HepG2 (cell line): ENCODE data around the gene GOLGA8S. TPM values are rescaled to one million over a fixed set of nuclear protein-coding genes. Genes with fewer than 3 reads are reported as not detected.
"Not testable (repeated sequence)": the region's sequence is repeated elsewhere in the genome, so short reads cannot be mapped to it uniquely, and the experiment has no call there.

ENCODE experiments used
- ATAC-seq: fragments of 200-7000 bp; cut with Tn5 transposase; 3 replicates; pipeline ENCODE4 v1.9.1; 2020; ENCODE audit warnings: mild to moderate bottlenecking, moderate library complexity
- BruUV-seq: library from RNA; stranded (reverse); fragments of 400-500 nt; replicated peaks from 2 replicates; lab custom pipeline; 2021; lab: Mats Ljungman, UMichigan
- CTCF ChIA-PET: fragments of 300-600 bp; formaldehyde crosslinking; extraction: SDS; loops from one replicate; lab custom pipeline; 2021; ENCODE audit warnings: low total read pairs, inconsistent platforms, low intra/inter-chr PET ratio; lab: Yijun Ruan, JAX
- POLR2A ChIA-PET: fragments of 350-600 bp; sonication (Branson Sonifier 250); formaldehyde crosslinking; loops from one replicate; lab custom pipeline; 2020; ENCODE audit warnings: antibody characterized with exemption, inconsistent platforms; lab: Yijun Ruan, JAX
- DNase-seq: peaks from one replicate; pipeline ENCODE4 v3.0.0-alpha.2; 2015; ENCODE audit warnings: low spot score
- FAIRE-seq: peaks from 3 replicates; lab custom pipeline; 2011; peaks lifted over from hg19 to GRCh38; lab: Jason Lieb, UNC
- H2AFZ ChIP-seq: one replicate; pipeline ENCODE4 v1.6.1; 2011; ENCODE audit warnings: low read length, inconsistent platforms
- H3K27ac ChIP-seq: fragments of 300-600 bp; 3 replicates; pipeline ENCODE4 v1.8.0; 2011; ENCODE audit warnings: mixed run types, mild to moderate bottlenecking, mixed read lengths, low read length, inconsistent platforms; ENCODE audit not compliant: insufficient read depth; ENCODE audit errors: extremely low read length
- H3K27me3 ChIP-seq, 2 experiments: fragments of 200-600 bp in 1 of 2; 2 replicates in 1 of 2; 3 replicates in 1 of 2; pipeline versions ENCODE4 v1.6.0 to v1.8.0; 2011; ENCODE audit warnings: low read length in 2 of 2, mild to moderate bottlenecking in 2 of 2, moderate library complexity in 2 of 2, inconsistent platforms in 1 of 2; ENCODE audit not compliant: insufficient read depth in 2 of 2, control insufficient read depth in 1 of 2
- H3K36me3 ChIP-seq, 2 experiments: fragments of 200-600 bp in 1 of 2; replicated peaks in 1 of 2; 2 replicates in 1 of 2; 3 replicates in 1 of 2; pipeline versions ENCODE4 v1.5.1 to v1.8.0; 2011; ENCODE audit warnings: low read length in 2 of 2, inconsistent platforms in 1 of 2; ENCODE audit not compliant: insufficient read depth in 2 of 2, control insufficient read depth in 1 of 2
- H3K4me1 ChIP-seq: 2 replicates; pipeline ENCODE4 v1.5.1; 2012; ENCODE audit warnings: low read length, inconsistent platforms; ENCODE audit not compliant: insufficient read depth
- H3K4me2 ChIP-seq: 2 replicates; pipeline ENCODE4 v1.6.0; 2011; ENCODE audit warnings: low read depth, low read length, inconsistent platforms
- H3K4me3 ChIP-seq, 3 experiments: fragments of 200-600 bp in 1 of 3; sonication (generic), shearing (Covaris generic) in 1 of 3; replicated peaks in 1 of 3; 2 replicates each; pipeline ENCODE4 v1.5.1; 2011 to 2016; ENCODE audit warnings: low read length in 3 of 3, inconsistent platforms in 2 of 3, low read depth in 2 of 3, mild to moderate bottlenecking in 2 of 3, control low read depth in 1 of 3, mixed read lengths in 1 of 3; ENCODE audit not compliant: insufficient read depth in 1 of 3
- H3K79me2 ChIP-seq: one replicate; pipeline ENCODE4 v1.6.1; 2011; ENCODE audit warnings: low read length, inconsistent platforms; ENCODE audit not compliant: insufficient read depth
- H3K9ac ChIP-seq: 2 replicates; pipeline ENCODE4 v1.6.0; 2011; ENCODE audit warnings: mild to moderate bottlenecking, low read depth, low read length, inconsistent platforms; ENCODE audit not compliant: insufficient read depth
- H3K9me3 ChIP-seq: 2 replicates; pipeline ENCODE4 v1.5.1; 2012; ENCODE audit warnings: mild to moderate bottlenecking, low read length
- H4K20me1 ChIP-seq: 2 replicates; pipeline ENCODE4 v1.6.0; 2011; ENCODE audit warnings: inconsistent platforms, mild to moderate bottlenecking, low read length, moderate library complexity; ENCODE audit not compliant: insufficient read depth
- WGBS: methylation state at CpG from one replicate; pipeline ENCODE4 v1.1.6; 2017; ENCODE audit warnings: low lambda C conversion rate; 5-methylcytosine and 5-hydroxymethylcytosine counted together
- in situ Hi-C: cut with HindIII; loops from 2 replicates; pipeline ENCODE4 v1.10.0; 2017; ENCODE audit warnings: low pct_unique_long_range_greater_than_20kb; ENCODE audit not compliant: extremely low pct_ligation_motif_present
- intact Hi-C: fragments of 100-400 bp; cut with micrococcal nuclease; formaldehyde crosslinking; loops from one replicate; pipeline ENCODE4 v1.10.0; 2022; ENCODE audit not compliant: unreplicated experiment
- polyA plus RNA-seq, 8 experiments: library from polyadenylated mRNA; depleted of rRNA in 3 of 8; stranded (reverse) in 7 of 8; unstranded in 1 of 8; fragments of >200 nt; fragmentation: Illumina TruSeq in 4 of 8; extraction: Trizol in 4 of 8; gene quantifications; 2 replicates each; pipeline versions ENCODE4 v1.2.1 to v1.2.3, GENCODE V29; 2011 to 2016; ENCODE audit warnings: low read depth in 4 of 8, missing spikeins in 1 of 8, mixed read lengths in 1 of 8; ENCODE audit not compliant: insufficient read depth in 1 of 8
- total RNA-seq, 5 experiments: library from RNA; depleted of rRNA; stranded (reverse); fragments of >200 nt; fragmentation: Illumina TruSeq; extraction: Trizol; gene quantifications; 2 replicates each; pipeline ENCODE4 v1.2.3, GENCODE V29; 2016; ENCODE audit warnings: low read depth in 1 of 5

GOLGA8S gene
- total and polyA plus RNA-seq, 2 of the 13 experiments (the other 11 are each of a cell fraction or from before 2014, with no cell fraction given), result 0.02 to 0.03 TPM

DNA sequence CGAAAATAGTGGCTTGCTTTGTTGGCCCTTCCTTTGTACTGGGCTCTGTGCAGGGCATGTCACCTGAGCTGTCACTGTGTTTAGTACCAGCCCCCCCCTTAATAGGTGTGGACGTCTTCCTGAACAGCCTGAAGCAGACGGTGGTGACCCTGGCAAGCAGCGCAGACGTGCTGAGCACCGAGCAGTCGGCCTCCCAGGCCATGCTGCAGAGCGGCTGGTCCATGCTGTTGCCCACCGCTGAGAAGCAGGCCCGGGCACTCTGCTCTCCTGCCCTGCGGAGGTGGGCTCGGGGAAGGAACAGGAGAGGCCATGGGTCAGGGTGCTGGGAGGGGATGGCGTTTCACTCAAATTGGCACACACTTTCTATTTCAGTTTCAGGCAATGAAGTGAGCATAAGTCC is 43.3 kb upstream of the GOLGA8S start:
- H3K9ac ChIP-seq, H3K27me3 ChIP-seq, H3K9me3 ChIP-seq, H3K79me2 ChIP-seq, H3K36me3 ChIP-seq, POLR2A ChIA-PET, H4K20me1 ChIP-seq, H3K4me2 ChIP-seq, in situ Hi-C loops, intact Hi-C loops, DNase-seq, H3K4me3 ChIP-seq, ATAC-seq, CTCF ChIA-PET, H3K27ac ChIP-seq, H2AFZ ChIP-seq, FAIRE-seq, H3K4me1 ChIP-seq, BruUV-seq: not testable (repeated sequence)
- 100% methylated on average over 1 of the region's 13 CpGs for WGBS

DNA sequence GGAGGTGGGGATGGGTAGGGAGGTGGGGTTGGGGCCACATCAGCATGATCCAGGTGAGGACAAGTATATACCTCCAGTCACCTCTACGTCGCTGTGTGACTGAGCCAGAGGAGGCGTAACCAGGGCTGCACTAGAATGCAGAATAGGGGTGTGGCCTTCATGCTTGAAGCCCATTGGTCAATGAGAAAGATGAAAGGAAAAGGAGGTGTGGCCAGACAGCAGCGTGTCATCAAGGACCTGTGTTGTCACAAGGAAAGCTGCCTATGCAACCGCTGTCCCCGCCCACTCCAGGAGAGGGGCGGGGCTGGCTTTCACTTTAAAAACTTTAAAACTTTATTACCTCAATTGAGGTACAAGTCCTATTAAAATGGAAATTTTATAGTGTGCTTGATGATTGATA is 20.5 kb upstream of the GOLGA8S start, which contains the start of gene GOLGA6L26:
Gene GOLGA6L26 (minus strand): TSS at position 101 of the 400 bp plus-strand sequence. CDS start 61 bp downstream, at position 40.
- H3K4me1 ChIP-seq, BruUV-seq, H2AFZ ChIP-seq, intact Hi-C loops, FAIRE-seq, DNase-seq, in situ Hi-C loops, CTCF ChIA-PET, H3K9ac ChIP-seq, H3K4me3 ChIP-seq, H3K27me3 ChIP-seq, H3K27ac ChIP-seq, H3K79me2 ChIP-seq, H3K9me3 ChIP-seq, H3K4me2 ChIP-seq, POLR2A ChIA-PET, H4K20me1 ChIP-seq, ATAC-seq, H3K36me3 ChIP-seq: not testable (repeated sequence)
- no CpG with 5 or more reads among the region's 7 CpGs for WGBS

DNA sequence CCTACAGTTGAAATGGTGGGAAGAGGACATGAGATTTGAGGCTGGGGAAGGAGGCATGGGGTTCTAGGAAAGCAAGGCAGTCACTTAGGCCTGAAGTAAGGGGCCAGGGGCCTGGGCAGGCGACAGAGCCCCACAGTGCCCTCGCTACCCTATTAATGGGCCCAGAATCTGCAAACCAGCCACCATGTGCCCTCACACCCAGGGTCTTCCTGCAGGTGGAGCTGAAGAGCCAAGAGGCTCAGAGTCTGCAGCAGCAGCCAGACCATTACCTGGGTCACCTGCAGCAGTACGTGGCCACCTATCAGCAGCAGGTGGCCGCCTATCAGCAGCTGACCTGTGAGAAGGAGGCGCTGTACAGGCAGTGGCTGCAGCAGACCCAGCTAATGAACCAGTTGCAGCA is 8.1 kb downstream of the GOLGA8S start:
- FAIRE-seq, H3K9ac ChIP-seq, H2AFZ ChIP-seq, H4K20me1 ChIP-seq, H3K4me1 ChIP-seq, H3K36me3 ChIP-seq, H3K4me2 ChIP-seq, DNase-seq, H3K27ac ChIP-seq, in situ Hi-C loops, H3K79me2 ChIP-seq, intact Hi-C loops, POLR2A ChIA-PET, H3K9me3 ChIP-seq, CTCF ChIA-PET, H3K4me3 ChIP-seq, BruUV-seq, ATAC-seq, H3K27me3 ChIP-seq: not testable (repeated sequence)
- WGBS, result no CpG with 5 or more reads among the region's 5 CpGs
